VCaP (cell line): ENCODE data around the gene GRID2.
"Not testable (repeated sequence)": the region's sequence is repeated elsewhere in the genome, so short reads cannot be mapped to it uniquely, and the experiment has no call there.

ENCODE experiments used
- H3K27ac ChIP-seq: fragments of 450-650 bp; 2 replicates; pipeline ENCODE4 v1.5.1; 2017
- CTCF ChIP-seq: fragments of 450-650 bp; conservative IDR thresholded peaks from 2 replicates; pipeline ENCODE4 v1.5.1; 2017; ENCODE audit warnings: mild to moderate bottlenecking, moderate library complexity

The GRID2 gene

GRCh38 chr4:92445127-92445526 is 141.4 kb downstream of the GRID2 start:
- H3K27ac ChIP-seq, result no peak overlapping the region
- no peak for TF ChIP-seq CTCF

GRCh38 chr4:92447255-92447905 is 143.6 kb downstream of the GRID2 start:
- TF ChIP-seq CTCF, result no peak
- no peak overlapping the region for H3K27ac ChIP-seq

- H3K27ac ChIP-seq, result not testable (repeated sequence)
Measured at GRCh38 chr4:92448176-92448575, 144.4 kb downstream of the GRID2 start.

GRCh38 chr4:92450694-92451093 is 146.9 kb downstream of the GRID2 start:
- no peak overlapping the region for H3K27ac ChIP-seq
- TF ChIP-seq CTCF, result no peak

GRCh38 chr4:92451782-92452181 is 148.0 kb downstream of the GRID2 start:
- H3K27ac ChIP-seq, result no peak overlapping the region
- no peak for TF ChIP-seq CTCF

GRCh38 chr4:92452383-92452782 is 148.6 kb downstream of the GRID2 start:
- not testable (repeated sequence) for H3K27ac ChIP-seq

- TF ChIP-seq CTCF, result no peak
Measured at GRCh38 chr4:92455329-92455839, 151.6 kb downstream of the GRID2 start.

GRCh38 chr4:92455951-92456350 is 152.2 kb downstream of the GRID2 start:
- H3K27ac ChIP-seq, result no peak overlapping the region
- TF ChIP-seq CTCF, result no peak

More at GRCh38 chr4:92455329-92455839, 151.6 kb downstream of the GRID2 start:
- no peak overlapping the region for H3K27ac ChIP-seq
